Activated naive CD4-positive, alpha-beta T cell treated with anti-CD3 and anti-CD28 coated beads, Interleukin-2, amount 10 ng/mL, durations not matched to agents 7 days and 5 days (primary cell): ENCODE data around the gene CFAP68.
"Not testable (repeated sequence)": the region's sequence is repeated elsewhere in the genome, so short reads cannot be mapped to it uniquely, and the experiment has no call there.

Experiments
- CTCF ChIA-PET: fragments of 350-600 bp; sonication (Branson Sonifier 250); formaldehyde crosslinking; loops from one replicate; lab custom pipeline; 2021; ENCODE audit warnings: antibody characterized with exemption; lab: Charles Lee
- DNase-seq: peaks from one replicate; pipeline ENCODE4 v3.0.0-alpha.2; 2020
- H3K27ac Mint-ChIP-seq: one replicate; pipeline ENCODE4 v1.8.0; 2021; ENCODE audit warnings: mild to moderate bottlenecking, moderate library complexity, mixed read lengths
- H3K27me3 Mint-ChIP-seq: one replicate; pipeline ENCODE4 v1.8.0; 2021; ENCODE audit warnings: mild to moderate bottlenecking, mixed read lengths
- H3K36me3 Mint-ChIP-seq: one replicate; pipeline ENCODE4 v1.8.0; 2021; ENCODE audit warnings: mixed read lengths
- H3K4me1 Mint-ChIP-seq: one replicate; pipeline ENCODE4 v1.8.0; 2021; ENCODE audit warnings: mixed read lengths
- H3K4me3 Mint-ChIP-seq: one replicate; pipeline ENCODE4 v1.8.0; 2021; ENCODE audit warnings: mild to moderate bottlenecking, moderate library complexity, mixed read lengths
- H3K9me3 Mint-ChIP-seq: one replicate; pipeline ENCODE4 v1.8.0; 2021; ENCODE audit warnings: mixed read lengths

CFAP68 gene

DNA sequence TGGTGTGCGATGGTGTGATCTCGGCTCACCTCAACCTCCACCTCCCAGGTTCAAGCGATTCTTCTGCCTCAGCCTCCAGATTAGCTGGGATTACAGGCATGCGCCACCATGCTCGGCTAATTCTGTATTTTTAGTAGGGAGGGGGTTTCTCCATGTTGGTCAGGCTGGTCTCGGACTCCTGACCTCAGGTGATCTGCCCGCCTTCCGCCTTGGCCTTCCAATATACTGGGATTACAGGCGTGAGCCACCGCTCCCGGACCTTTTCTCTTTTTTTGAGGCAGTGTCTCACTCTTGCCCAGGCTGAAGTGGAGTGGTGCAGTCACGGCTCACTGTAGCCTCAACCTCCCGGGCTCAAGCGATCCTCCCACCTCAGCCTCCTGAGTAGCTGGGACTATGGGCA lies 53.8 kb downstream of the CFAP68 start:
- not testable (repeated sequence) for H3K27me3 Mint-ChIP-seq, H3K4me3 Mint-ChIP-seq, H3K36me3 Mint-ChIP-seq, H3K27ac Mint-ChIP-seq, DNase-seq, H3K9me3 Mint-ChIP-seq
- CTCF ChIA-PET, result interaction anchor here (0.9 to 12.9 kb wide), 2 partner anchors 32 to 48 kb away, joined by 3 to 217 read pairs; no protein-coding TSS in a partner anchor
- peaks cover 33% of the 10 kb centered on the region for H3K4me1 Mint-ChIP-seq

GRCh38 chr11:111933872-111934271 lies 54.5 kb downstream of the CFAP68 start:
- Mint-ChIP-seq H3K27ac (no peak overlapping the region), H3K36me3 (no peaks in the 10 kb centered on the region), H3K4me3 (no peak overlapping the region), H3K27me3 (peaks cover 4% of the 10 kb centered on the region), H3K4me1 (peaks cover 40% of the 10 kb centered on the region), H3K9me3 (no peaks in the 10 kb centered on the region)
- no peak for DNase-seq
- CTCF ChIA-PET, result interaction anchor here (0.8 to 12.9 kb wide), 6 partner anchors 10 to 179 kb away, joined by 3 to 217 read pairs (median 3); partner anchors contain the start of genes SDHD and TIMM8B

GRCh38 chr11:111934306-111934705 lies 55.0 kb downstream of the CFAP68 start:
- Mint-ChIP-seq H3K36me3 (no peaks in the 10 kb centered on the region), H3K4me3 (no peak overlapping the region), H3K27me3 (peaks cover 4% of the 10 kb centered on the region), H3K4me1 (peaks cover 44% of the 10 kb centered on the region), H3K9me3 (no peaks in the 10 kb centered on the region), H3K27ac (no peak overlapping the region)
- CTCF ChIA-PET, result interaction anchor here (0.5 to 12.9 kb wide), 8 partner anchors 10 to 178 kb away, joined by 3 to 217 read pairs (median 3); partner anchors contain the start of genes SDHD and TIMM8B
- DNase-seq, result no peak
